GM21367 (cell line): Measurements from ENCODE around the gene KDM6A.
"Not testable (repeated sequence)": the region's sequence is repeated elsewhere in the genome, so short reads cannot be mapped to it uniquely, and the experiment has no call there.

ENCODE experiments used
- ATAC-seq: cut with Tn5 transposase; IDR thresholded peaks from one replicate; pipeline ENCODE4 v1.9.1; 2021; ENCODE audit not compliant: unreplicated experiment

Gene KDM6A

GRCh38 chrX:44915361-44915868 is 42.4 kb downstream of the KDM6A start:
- ATAC-seq = no peak

GRCh38 chrX:44918722-44919121 is 45.7 kb downstream of the KDM6A start:
- no peak for ATAC-seq

GRCh38 chrX:44922980-44923379 is 50.0 kb downstream of the KDM6A start:
- ATAC-seq = no peak

GRCh38 chrX:44927398-44927797 is 54.4 kb downstream of the KDM6A start:
- no peak for ATAC-seq

- no peak for ATAC-seq
These were observed 58.5 kb downstream of the KDM6A start for GRCh38 chrX:44931441-44931973.

- no peak for ATAC-seq
These were observed 62.2 kb downstream of the KDM6A start for GRCh38 chrX:44935172-44935571.

GRCh38 chrX:44935640-44936039 is 62.7 kb downstream of the KDM6A start:
- ATAC-seq = no peak

- ATAC-seq = no peak
These were observed 64.6 kb downstream of the KDM6A start for GRCh38 chrX:44937606-44938005.

GRCh38 chrX:44938111-44938510 is 65.1 kb downstream of the KDM6A start:
- ATAC-seq = no peak

- ATAC-seq = not testable (repeated sequence)
These were observed 67.6 kb downstream of the KDM6A start for GRCh38 chrX:44940541-44940940.

- no peak for ATAC-seq
These were observed 70.0 kb downstream of the KDM6A start for GRCh38 chrX:44943007-44943406.

GRCh38 chrX:44944894-44945293 is 71.9 kb downstream of the KDM6A start:
- ATAC-seq = no peak

GRCh38 chrX:44945736-44946135 is 72.7 kb downstream of the KDM6A start:
- ATAC-seq = no peak

- no peak for ATAC-seq
These were observed 73.8 kb downstream of the KDM6A start for GRCh38 chrX:44946771-44947170.

GRCh38 chrX:44947995-44948394 is 75.0 kb downstream of the KDM6A start:
- no peak for ATAC-seq

- no peak for ATAC-seq
These were observed 75.4 kb downstream of the KDM6A start for GRCh38 chrX:44948406-44948805.

GRCh38 chrX:44949125-44949524 is 76.1 kb downstream of the KDM6A start:
- no peak for ATAC-seq

GRCh38 chrX:44950471-44951366 is 77.7 kb downstream of the KDM6A start:
- not testable (repeated sequence) for ATAC-seq

GRCh38 chrX:44951572-44952067 is 78.6 kb downstream of the KDM6A start:
- ATAC-seq = no peak

GRCh38 chrX:44952329-44953027 is 79.5 kb downstream of the KDM6A start:
- no peak for ATAC-seq

- ATAC-seq = no peak
These were observed 80.9 kb downstream of the KDM6A start for GRCh38 chrX:44953734-44954502.
